Measurements from ENCODE around the gene CFAP77. TPM values are rescaled to one million over a fixed set of nuclear protein-coding genes. Genes with fewer than 3 reads are reported as not detected.

Gene CFAP77
- polyA plus RNA-seq, 1 donor from 2014 or later = not detected

- Histone ChIP-seq H4K20me1 (ENCODE audit: insufficient read depth) (no peaks in the 10 kb centered on the region), H3K4me2 (ENCODE audit: low read length) (no peak overlapping the region), H3K27me3 (ENCODE audit: insufficient read depth, low read depth, low read length) (no peaks in the 10 kb centered on the region), H3K9me2 (ENCODE audit: insufficient read depth, low read length) (no peaks in the 10 kb centered on the region), H3F3A (ENCODE audit: insufficient read depth, low read length, poor library complexity, severe bottlenecking) (no peaks in the 10 kb centered on the region), H3K79me2 (replicated peaks; ENCODE audit: insufficient read depth, low read length) (no peaks in the 10 kb centered on the region), H3K4me3 (ENCODE audit: low read length) (peak overlapping the region; percentile 41), H3K9me3 (ENCODE audit: low read length) (no peaks in the 10 kb centered on the region), H3K27ac (ENCODE audit: low read length) (no peak overlapping the region), H3K9ac (ENCODE audit: low read length) (peak overlapping the region; percentile 18), H3K36me3 (ENCODE audit: insufficient read depth, low read length) (no peaks in the 10 kb centered on the region), H2AFZ (ENCODE audit: low read depth, low read length) (peak overlapping the region; percentile 31)
- TF ChIP-seq SMC3 (conservative IDR thresholded peaks at IDR 0.05; ENCODE audit: poor library complexity) = peak; percentile 43
- peak; percentile 6 for TF ChIP-seq POLR2AphosphoS5 (IDR thresholded peaks at IDR 0.05)
- TF ChIP-seq REST (IDR thresholded peaks at IDR 0.05; ENCODE audit: borderline replicate concordance) = no peak
- TF ChIP-seq TAF1 (IDR thresholded peaks at IDR 0.05; ENCODE audit: low read depth) = no peak
- peak; percentile 33 for TF ChIP-seq RAD21 (conservative IDR thresholded peaks at IDR 0.05)
- TF ChIP-seq EZH2 (IDR thresholded peaks at IDR 0.05; ENCODE audit: borderline replicate concordance, insufficient read depth, low read length, poor library complexity, severe bottlenecking) = no peak
- peak; percentile 77 for TF ChIP-seq CTCF (IDR thresholded peaks at IDR 0.05; ENCODE audit: poor library complexity, severe bottlenecking)
- no peak for TF ChIP-seq MXI1 (conservative IDR thresholded peaks at IDR 0.05; ENCODE audit: poor library complexity, severe bottlenecking)
- TF ChIP-seq EP300 (conservative IDR thresholded peaks at IDR 0.05; ENCODE audit: poor library complexity, severe bottlenecking) = no peak
These were observed 136.4 kb downstream of the CFAP77 start for GRCh38 chr9:132546148-132547051.

GRCh38 chr9:132547052-132547431 lies 137.0 kb downstream of the CFAP77 start:
- Histone ChIP-seq H3F3A (ENCODE audit: insufficient read depth, low read length, poor library complexity, severe bottlenecking) (no peaks in the 10 kb centered on the region), H3K36me3 (ENCODE audit: insufficient read depth, low read length) (no peaks in the 10 kb centered on the region), H3K4me2 (ENCODE audit: low read length) (no peak overlapping the region), H4K20me1 (ENCODE audit: insufficient read depth) (no peaks in the 10 kb centered on the region), H3K9me2 (ENCODE audit: insufficient read depth, low read length) (no peaks in the 10 kb centered on the region), H3K9me3 (ENCODE audit: low read length) (no peaks in the 10 kb centered on the region), H3K79me2 (replicated peaks; ENCODE audit: insufficient read depth, low read length) (no peaks in the 10 kb centered on the region), H3K4me3 (ENCODE audit: low read length) (no peak overlapping the region), H3K27me3 (ENCODE audit: insufficient read depth, low read depth, low read length) (no peaks in the 10 kb centered on the region), H3K27ac (ENCODE audit: low read length) (no peak overlapping the region), H3K9ac (ENCODE audit: low read length) (no peak overlapping the region), H2AFZ (ENCODE audit: low read depth, low read length) (no peak overlapping the region)
- TF ChIP-seq EP300 (conservative IDR thresholded peaks at IDR 0.05; ENCODE audit: poor library complexity, severe bottlenecking) = no peak
- TF ChIP-seq POLR2AphosphoS5 (IDR thresholded peaks at IDR 0.05) = no peak
- no peak for TF ChIP-seq REST (IDR thresholded peaks at IDR 0.05; ENCODE audit: borderline replicate concordance)
- no peak for TF ChIP-seq RAD21 (conservative IDR thresholded peaks at IDR 0.05)
- no peak for TF ChIP-seq CTCF (IDR thresholded peaks at IDR 0.05; ENCODE audit: poor library complexity, severe bottlenecking)
- TF ChIP-seq TAF1 (IDR thresholded peaks at IDR 0.05; ENCODE audit: low read depth) = no peak
- TF ChIP-seq SMC3 (conservative IDR thresholded peaks at IDR 0.05; ENCODE audit: poor library complexity) = no peak
